ENCODE measurements around the gene VWA8.
"Not testable (repeated sequence)": the region's sequence is repeated elsewhere in the genome, so short reads cannot be mapped to it uniquely, and the experiment has no call there.

The VWA8 gene

GRCh38 chr13:41622432-41623429, 338.2 kb downstream of the VWA8 start:
- no peak overlapping the region for H3K4me2 ChIP-seq
- TF ChIP-seq CTCF (conservative IDR thresholded peaks at IDR 0.05; ENCODE audit: low read depth, low read length) = no peak
- H2AFZ ChIP-seq (ENCODE audit: low read depth) = no peak overlapping the region
- H3K27ac ChIP-seq = no peak overlapping the region
- no peaks in the 10 kb centered on the region for H4K20me1 ChIP-seq (ENCODE audit: insufficient read depth)
- H3K36me3 ChIP-seq (ENCODE audit: insufficient read depth) = no peaks in the 10 kb centered on the region
- H3K27me3 ChIP-seq (ENCODE audit: insufficient read depth, low read depth) = no peaks in the 10 kb centered on the region
- no peak overlapping the region for H3K9ac ChIP-seq
- no peak overlapping the region for H3K4me3 ChIP-seq (IDR thresholded peaks at IDR 0.05; ENCODE audit: insufficient read depth, low read depth, low read length)
- H3K4me1 ChIP-seq (ENCODE audit: low read depth, poor library complexity, severe bottlenecking) = no peaks in the 10 kb centered on the region
- no peaks in the 10 kb centered on the region for H3K79me2 ChIP-seq (ENCODE audit: insufficient read depth, low read depth)

GRCh38 chr13:41621716-41622431, 339.0 kb downstream of the VWA8 start:
- no peak overlapping the region for H3K27ac ChIP-seq
- no peak overlapping the region for H3K9ac ChIP-seq
- H3K4me2 ChIP-seq = no peak overlapping the region
- H3K27me3 ChIP-seq (ENCODE audit: insufficient read depth, low read depth) = no peaks in the 10 kb centered on the region
- no peaks in the 10 kb centered on the region for H3K36me3 ChIP-seq (ENCODE audit: insufficient read depth)
- no peaks in the 10 kb centered on the region for H4K20me1 ChIP-seq (ENCODE audit: insufficient read depth)
- no peak overlapping the region for H2AFZ ChIP-seq (ENCODE audit: low read depth)
- no peak overlapping the region for H3K4me3 ChIP-seq (IDR thresholded peaks at IDR 0.05; ENCODE audit: insufficient read depth, low read depth, low read length)
- H3K79me2 ChIP-seq (ENCODE audit: insufficient read depth, low read depth) = no peaks in the 10 kb centered on the region
- no peaks in the 10 kb centered on the region for H3K4me1 ChIP-seq (ENCODE audit: low read depth, poor library complexity, severe bottlenecking)
- no peak for TF ChIP-seq CTCF (conservative IDR thresholded peaks at IDR 0.05; ENCODE audit: low read depth, low read length)

GRCh38 chr13:41617633-41618032, 343.3 kb downstream of the VWA8 start:
- not testable (repeated sequence) for H3K4me1 ChIP-seq (ENCODE audit: low read depth, poor library complexity, severe bottlenecking)

GRCh38 chr13:41616151-41616550, 344.8 kb downstream of the VWA8 start:
- H3K4me1 ChIP-seq (ENCODE audit: low read depth, poor library complexity, severe bottlenecking) = no peaks in the 10 kb centered on the region
- no peak overlapping the region for H3K9ac ChIP-seq
- H3K36me3 ChIP-seq (ENCODE audit: insufficient read depth) = no peaks in the 10 kb centered on the region
- no peak overlapping the region for H3K4me2 ChIP-seq
- no peaks in the 10 kb centered on the region for H3K79me2 ChIP-seq (ENCODE audit: insufficient read depth, low read depth)
- no peaks in the 10 kb centered on the region for H3K27me3 ChIP-seq (ENCODE audit: insufficient read depth, low read depth)
- no peak overlapping the region for H2AFZ ChIP-seq (ENCODE audit: low read depth)
- H3K27ac ChIP-seq = no peak overlapping the region
- no peaks in the 10 kb centered on the region for H4K20me1 ChIP-seq (ENCODE audit: insufficient read depth)
- no peak for TF ChIP-seq CTCF (conservative IDR thresholded peaks at IDR 0.05; ENCODE audit: low read depth, low read length)
- H3K4me3 ChIP-seq (IDR thresholded peaks at IDR 0.05; ENCODE audit: insufficient read depth, low read depth, low read length) = no peak overlapping the region

More at GRCh38 chr13:41617633-41618032, 343.3 kb downstream of the VWA8 start:
- not testable (repeated sequence) for H3K4me3 ChIP-seq (IDR thresholded peaks at IDR 0.05; ENCODE audit: insufficient read depth, low read depth, low read length); H3K9ac ChIP-seq; H4K20me1 ChIP-seq (ENCODE audit: insufficient read depth); H3K79me2 ChIP-seq (ENCODE audit: insufficient read depth, low read depth); H3K4me2 ChIP-seq; H3K27me3 ChIP-seq (ENCODE audit: insufficient read depth, low read depth); H3K36me3 ChIP-seq (ENCODE audit: insufficient read depth); H3K27ac ChIP-seq; H2AFZ ChIP-seq (ENCODE audit: low read depth)

All from KMS-11 (cell line).